ENCODE measurements around the gene HSD17B14. TPM values are rescaled to one million over a fixed set of nuclear protein-coding genes. Genes with fewer than 3 reads are reported as not detected.
A peak's percentile ranks its signal among the peaks of the same experiment; 100 is the strongest.
"Not testable (repeated sequence)": the region's sequence is repeated elsewhere in the genome, so short reads cannot be mapped to it uniquely, and the experiment has no call there.

The HSD17B14 gene
- total RNA-seq, 1 experiment from 2014 or later, result 2.6 TPM

GRCh38 chr19:48795685-48796070 is 40.6 kb downstream of the HSD17B14 start:
- no TSS peak for BruUV-seq (replicated peaks)
- H3K4me1 Mint-ChIP-seq (ENCODE audit: low read depth, unreplicated experiment), result peaks cover 15% of the 10 kb centered on the region
- DNase-seq, result no peak
- TF ChIP-seq CTCF (IDR thresholded peaks at IDR 0.05; ENCODE audit: unreplicated experiment), result no peak
- no peaks in the 10 kb centered on the region for H3K27me3 Mint-ChIP-seq (ENCODE audit: unreplicated experiment)
- H3K36me3 Mint-ChIP-seq (ENCODE audit: insufficient read depth, unreplicated experiment), result peaks cover 31% of the 10 kb centered on the region
- H3K27ac Mint-ChIP-seq (ENCODE audit: unreplicated experiment), result peak overlapping the region; percentile 6
- H3K9me3 Mint-ChIP-seq (ENCODE audit: low read depth, unreplicated experiment), result no peaks in the 10 kb centered on the region
- CTCF ChIA-PET, result interaction anchor here (0.6 to 2.3 kb wide), 15 partner anchors 11 to 626 kb away, joined by 3 to 20 read pairs (median 6); partner anchors contain the start of genes BCAT2, CA11, DHDH and GYS1
- intact Hi-C loops (cut with micrococcal nuclease; ENCODE audit: unreplicated experiment), result loop anchor here (1.0 to 2.0 kb wide), 2 partner anchors 40 to 175 kb away; no protein-coding TSS in a partner anchor
- peak overlapping the region; percentile 80 for H3K4me3 Mint-ChIP-seq (ENCODE audit: low read depth, unreplicated experiment)

GRCh38 chr19:48795055-48795684 is 41.1 kb downstream of the HSD17B14 start:
- intact Hi-C loops (cut with micrococcal nuclease; ENCODE audit: unreplicated experiment), result loop anchor here (1.0 to 2.0 kb wide), 2 partner anchors 40 to 176 kb away; no protein-coding TSS in a partner anchor
- H3K27ac Mint-ChIP-seq (ENCODE audit: unreplicated experiment), result peak overlapping the region; percentile 6
- H3K27me3 Mint-ChIP-seq (ENCODE audit: unreplicated experiment), result no peaks in the 10 kb centered on the region
- CTCF ChIA-PET, result interaction anchor here (0.6 to 2.3 kb wide), 14 partner anchors 10 to 626 kb away, joined by 3 to 20 read pairs (median 6); partner anchors contain the start of genes BCAT2, CA11, DHDH and GYS1
- peak overlapping the region; percentile 80 for H3K4me3 Mint-ChIP-seq (ENCODE audit: low read depth, unreplicated experiment)
- peaks cover 29% of the 10 kb centered on the region for H3K36me3 Mint-ChIP-seq (ENCODE audit: insufficient read depth, unreplicated experiment)
- H3K4me1 Mint-ChIP-seq (ENCODE audit: low read depth, unreplicated experiment), result peaks cover 15% of the 10 kb centered on the region
- H3K9me3 Mint-ChIP-seq (ENCODE audit: low read depth, unreplicated experiment), result no peaks in the 10 kb centered on the region
- no TSS peak for BruUV-seq (replicated peaks)
- peak; percentile 99 for TF ChIP-seq CTCF (IDR thresholded peaks at IDR 0.05; ENCODE audit: unreplicated experiment)
- DNase-seq, result peak; percentile 91

- intact Hi-C loops (cut with micrococcal nuclease; ENCODE audit: unreplicated experiment), result loop anchor here (2.0 kb wide), 1 partner anchor 177 kb away; no protein-coding TSS in a partner anchor
- Mint-ChIP-seq H3K4me1 (ENCODE audit: low read depth, unreplicated experiment) (peaks cover 15% of the 10 kb centered on the region), H3K27me3 (ENCODE audit: unreplicated experiment) (no peaks in the 10 kb centered on the region), H3K4me3 (ENCODE audit: low read depth, unreplicated experiment) (peak overlapping the region; percentile 80), H3K27ac (ENCODE audit: unreplicated experiment) (peak overlapping the region; percentile 6), H3K9me3 (ENCODE audit: low read depth, unreplicated experiment) (no peaks in the 10 kb centered on the region), H3K36me3 (ENCODE audit: insufficient read depth, unreplicated experiment) (peaks cover 23% of the 10 kb centered on the region)
- BruUV-seq (replicated peaks), result no TSS peak
- CTCF ChIA-PET, result interaction anchor here (0.6 to 2.3 kb wide), 4 partner anchors 17 to 176 kb away, joined by 3 to 20 read pairs (median 10); partner anchors contain the start of gene BCAT2
- no peak for DNase-seq
- no peak for TF ChIP-seq CTCF (IDR thresholded peaks at IDR 0.05; ENCODE audit: unreplicated experiment)
Measured at GRCh38 chr19:48794291-48794690, 42.0 kb downstream of the HSD17B14 start.

GRCh38 chr19:48793271-48793670 is 43.0 kb downstream of the HSD17B14 start:
- intact Hi-C loops (cut with micrococcal nuclease; ENCODE audit: unreplicated experiment), result no loop called here
- Mint-ChIP-seq H3K27ac (ENCODE audit: unreplicated experiment) (no peak overlapping the region), H3K36me3 (ENCODE audit: insufficient read depth, unreplicated experiment) (peaks cover 22% of the 10 kb centered on the region), H3K27me3 (ENCODE audit: unreplicated experiment) (no peaks in the 10 kb centered on the region), H3K4me3 (ENCODE audit: low read depth, unreplicated experiment) (no peak overlapping the region), H3K9me3 (ENCODE audit: low read depth, unreplicated experiment) (no peaks in the 10 kb centered on the region), H3K4me1 (ENCODE audit: low read depth, unreplicated experiment) (peaks cover 15% of the 10 kb centered on the region)
- no peak for DNase-seq
- no peak for TF ChIP-seq CTCF (IDR thresholded peaks at IDR 0.05; ENCODE audit: unreplicated experiment)
- no TSS peak for BruUV-seq (replicated peaks)
- CTCF ChIA-PET, result interaction anchor here (0.7 kb wide), 1 partner anchor 8 kb away, joined by 3 read pairs; no protein-coding TSS in a partner anchor

GRCh38 chr19:48787331-48787730 is 49.0 kb downstream of the HSD17B14 start:
- DNase-seq; BruUV-seq (replicated peaks); H3K27ac Mint-ChIP-seq (ENCODE audit: unreplicated experiment); H3K9me3 Mint-ChIP-seq (ENCODE audit: low read depth, unreplicated experiment); H3K4me1 Mint-ChIP-seq (ENCODE audit: low read depth, unreplicated experiment); H3K4me3 Mint-ChIP-seq (ENCODE audit: low read depth, unreplicated experiment); intact Hi-C loops (cut with micrococcal nuclease; ENCODE audit: unreplicated experiment); H3K36me3 Mint-ChIP-seq (ENCODE audit: insufficient read depth, unreplicated experiment); H3K27me3 Mint-ChIP-seq (ENCODE audit: unreplicated experiment): not testable (repeated sequence)
- CTCF ChIA-PET, result interaction anchor here (0.6 to 2.1 kb wide), 3 partner anchors 49 to 183 kb away, joined by 3 to 39 read pairs (median 16); partner anchors contain the start of gene HSD17B14

- intact Hi-C loops (cut with micrococcal nuclease; ENCODE audit: unreplicated experiment); CTCF ChIA-PET; H3K4me3 Mint-ChIP-seq (ENCODE audit: low read depth, unreplicated experiment); H3K9me3 Mint-ChIP-seq (ENCODE audit: low read depth, unreplicated experiment); H3K4me1 Mint-ChIP-seq (ENCODE audit: low read depth, unreplicated experiment); DNase-seq; H3K27ac Mint-ChIP-seq (ENCODE audit: unreplicated experiment); BruUV-seq (replicated peaks); H3K27me3 Mint-ChIP-seq (ENCODE audit: unreplicated experiment): not testable (repeated sequence)
- H3K36me3 Mint-ChIP-seq (ENCODE audit: insufficient read depth, unreplicated experiment), result peaks cover 17% of the 10 kb centered on the region
Measured at GRCh38 chr19:48786422-48786821, 49.9 kb downstream of the HSD17B14 start.
